HFFc6 (cell line): ENCODE measurements around the gene HIGD1B. TPM values are rescaled to one million over a fixed set of nuclear protein-coding genes. Genes with fewer than 3 reads are reported as not detected.

Source experiments
- DNase-seq: peaks from one replicate; pipeline ENCODE4 v3.0.0-alpha.2; 2018
- H3K27ac Mint-ChIP-seq: 2 replicates; pipeline ENCODE4 v1.8.0; 2020; ENCODE audit warnings: mild to moderate bottlenecking, mixed read lengths
- H3K27me3 Mint-ChIP-seq: 2 replicates; pipeline ENCODE4 v1.8.0; 2021; ENCODE audit warnings: mild to moderate bottlenecking, moderate library complexity, mixed read lengths; ENCODE audit not compliant: insufficient read depth
- H3K36me3 Mint-ChIP-seq: 2 replicates; pipeline ENCODE4 v1.8.0; 2021; ENCODE audit warnings: low read depth, mixed read lengths
- H3K4me1 Mint-ChIP-seq: 2 replicates; pipeline ENCODE4 v1.8.0; 2020; ENCODE audit warnings: low read depth, mixed read lengths
- H3K4me3 Mint-ChIP-seq: 2 replicates; pipeline ENCODE4 v1.8.0; 2020; ENCODE audit warnings: mild to moderate bottlenecking, moderate library complexity, mixed read lengths
- H3K9me3 Mint-ChIP-seq: 2 replicates; pipeline ENCODE4 v1.8.0; 2020; ENCODE audit warnings: mild to moderate bottlenecking, mixed read lengths
- CTCF ChIP-seq: fragments of 200-600 bp; sonication (generic); IDR thresholded peaks from 2 replicates; pipeline ENCODE4 v1.5.0; 2021; ENCODE audit warnings: antibody characterized with exemption, mild to moderate bottlenecking
- total RNA-seq, 6 experiments: library from RNA; stranded (reverse); fragmentation: NEBNext Ultra II Directional; extraction: Animal tissue kit (Norgen Biotek cat#: 25700); gene quantifications; 2 replicates in 1 of 6; 3 replicates in 5 of 6; pipeline ENCODE4 v1.2.3, GENCODE V29; 2021

Gene HIGD1B
- total RNA-seq, 6 experiments from 2014 or later: not detected

- no peak overlapping the region for H3K27ac Mint-ChIP-seq
- no peaks in the 10 kb centered on the region for H3K9me3 Mint-ChIP-seq
- H3K36me3 Mint-ChIP-seq: peaks cover 29% of the 10 kb centered on the region
- peaks cover 9% of the 10 kb centered on the region for H3K4me1 Mint-ChIP-seq
- no peak for DNase-seq
- H3K4me3 Mint-ChIP-seq: no peak overlapping the region
- H3K27me3 Mint-ChIP-seq: peaks cover 4% of the 10 kb centered on the region
- TF ChIP-seq CTCF: no peak
These were observed 1.3 kb downstream of the HIGD1B start for GRCh38 chr17:44848961-44849489.

GRCh38 chr17:44850025-44850424, 2.3 kb downstream of the HIGD1B start:
- H3K36me3 Mint-ChIP-seq: peaks cover 39% of the 10 kb centered on the region
- H3K27ac Mint-ChIP-seq: no peak overlapping the region; the same call in 1 of the 2 replicates
- no peak for DNase-seq
- no peak overlapping the region for H3K4me3 Mint-ChIP-seq
- H3K4me1 Mint-ChIP-seq: no peaks in the 10 kb centered on the region
- TF ChIP-seq CTCF: no peak
- H3K27me3 Mint-ChIP-seq: peaks cover 4% of the 10 kb centered on the region
- H3K9me3 Mint-ChIP-seq: no peaks in the 10 kb centered on the region

GRCh38 chr17:44850612-44851011, 2.9 kb downstream of the HIGD1B start:
- Mint-ChIP-seq H3K4me1 (no peaks in the 10 kb centered on the region), H3K27me3 (peaks cover 4% of the 10 kb centered on the region), H3K4me3 (no peak overlapping the region), H3K27ac (no peak overlapping the region), H3K36me3 (peaks cover 39% of the 10 kb centered on the region), H3K9me3 (no peaks in the 10 kb centered on the region)
- TF ChIP-seq CTCF: no peak
- no peak for DNase-seq

GRCh38 chr17:44854192-44854591, 6.5 kb downstream of the HIGD1B start:
- peaks cover 4% of the 10 kb centered on the region for H3K27me3 Mint-ChIP-seq
- H3K4me3 Mint-ChIP-seq: no peak overlapping the region
- no peaks in the 10 kb centered on the region for H3K9me3 Mint-ChIP-seq
- H3K27ac Mint-ChIP-seq: no peak overlapping the region
- H3K36me3 Mint-ChIP-seq: peaks cover 51% of the 10 kb centered on the region
- H3K4me1 Mint-ChIP-seq: no peaks in the 10 kb centered on the region
- no peak for DNase-seq
- TF ChIP-seq CTCF: no peak

GRCh38 chr17:44859701-44860100, 12.0 kb downstream of the HIGD1B start:
- H3K9me3 Mint-ChIP-seq: no peaks in the 10 kb centered on the region
- H3K27ac Mint-ChIP-seq: no peak overlapping the region
- H3K4me3 Mint-ChIP-seq: no peak overlapping the region
- peaks cover 43% of the 10 kb centered on the region for H3K36me3 Mint-ChIP-seq
- DNase-seq: no peak
- no peaks in the 10 kb centered on the region for H3K4me1 Mint-ChIP-seq
- TF ChIP-seq CTCF: no peak
- no peaks in the 10 kb centered on the region; the same call in 1 of the 2 replicates for H3K27me3 Mint-ChIP-seq
